C1 segment of cervical spinal cord (tissue), 14 donors: ENCODE data around the gene OR52E1.
"Not testable (repeated sequence)": the region's sequence is repeated elsewhere in the genome, so short reads cannot be mapped to it uniquely, and the experiment has no call there.

Experiments used
- DNase-seq, 14 donors: peaks; one replicate each; lab custom pipeline; 2025; lab: John Stamatoyannopoulos, UW

The OR52E1 gene

DNA sequence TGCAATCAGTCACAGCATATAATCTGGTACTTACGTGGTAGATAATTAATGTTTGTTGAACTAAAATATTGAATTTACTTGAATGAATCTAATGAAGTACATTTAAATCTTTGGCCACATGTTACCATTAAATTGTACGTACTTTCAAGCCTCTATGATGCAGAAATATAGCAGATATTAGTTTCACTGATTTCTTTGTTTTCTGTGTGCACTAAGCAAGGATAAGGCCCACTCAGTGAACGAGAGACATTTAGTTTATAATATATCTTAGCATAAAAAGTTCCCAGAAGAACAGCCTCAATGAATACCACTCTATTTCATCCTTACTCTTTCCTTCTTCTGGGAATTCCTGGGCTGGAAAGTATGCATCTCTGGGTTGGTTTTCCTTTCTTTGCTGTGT, at the start of gene OR52E1:
Gene OR52E1, plus strand, starts transcription at position 301 of the 400 bp plus-strand sequence.
- DNase-seq, result no peak

DNA sequence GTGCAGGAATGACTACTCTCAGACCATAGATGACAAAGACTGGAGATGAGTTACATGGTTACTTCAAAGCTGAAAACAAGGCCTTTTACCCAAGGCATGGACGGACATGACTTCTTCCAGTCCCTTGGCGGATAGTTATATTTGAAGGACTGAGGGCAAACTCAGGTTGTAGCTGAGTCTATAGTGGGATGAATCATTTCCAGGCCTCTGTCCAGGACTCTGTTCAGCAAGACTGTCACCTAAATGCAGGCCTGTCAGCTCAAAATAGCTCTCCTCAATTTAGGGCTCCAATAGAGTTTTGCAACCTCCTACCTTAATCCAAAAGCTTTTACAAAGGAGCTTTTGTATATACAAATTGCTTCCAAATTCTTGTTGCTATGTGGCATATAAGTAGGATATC, 47.4 kb upstream of the OR52E1 start:
- DNase-seq, result no peak

- DNase-seq, result peak in 1 of 14 donors; percentile 72
Measured at GRCh38 chr11:5036669-5037068, 32.7 kb upstream of the OR52E1 start.

GRCh38 chr11:5037926-5038325, 31.4 kb upstream of the OR52E1 start:
- no peak for DNase-seq

DNA sequence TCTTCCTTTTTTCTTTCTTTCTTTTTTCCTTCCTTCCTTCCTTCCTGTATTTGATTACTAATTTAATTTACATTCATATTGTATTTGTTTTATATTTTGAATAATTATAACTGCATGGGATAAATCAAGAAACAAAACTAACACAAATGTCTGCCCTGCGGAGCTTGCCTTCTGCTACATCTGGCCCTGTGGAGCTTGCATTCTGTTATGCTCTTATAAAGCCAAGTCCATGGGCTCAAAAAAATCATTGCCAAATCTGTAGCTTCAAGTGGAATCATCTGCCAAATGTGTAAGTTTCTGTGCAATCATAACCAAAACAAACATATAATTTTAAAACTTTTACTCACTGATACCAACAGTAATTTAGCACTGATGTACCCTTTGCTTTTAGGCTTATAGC, 31.0 kb upstream of the OR52E1 start:
- peak in 1 of 14 donors; percentile 85 for DNase-seq

- no peak for DNase-seq
Measured at GRCh38 chr11:5040876-5041275, 28.5 kb upstream of the OR52E1 start.

DNA sequence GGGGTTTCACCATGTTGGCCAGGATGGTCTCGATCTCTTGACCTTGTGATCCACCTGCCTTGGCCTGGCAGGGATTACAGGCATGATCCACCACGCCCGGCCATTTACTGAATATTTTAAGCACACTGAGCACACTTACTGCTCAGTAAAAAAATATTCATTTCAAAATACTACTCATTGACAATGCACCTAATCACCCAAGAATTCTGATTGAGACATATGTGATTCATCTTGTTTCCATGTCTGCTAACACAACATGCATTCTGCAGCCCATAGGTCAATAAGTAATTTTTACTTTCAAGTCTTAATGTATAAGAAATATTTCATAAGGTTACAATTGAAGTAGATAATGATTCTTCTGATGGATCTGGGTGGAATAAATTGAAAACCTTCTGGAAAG, 27.3 kb upstream of the OR52E1 start:
- DNase-seq, result no peak

DNA sequence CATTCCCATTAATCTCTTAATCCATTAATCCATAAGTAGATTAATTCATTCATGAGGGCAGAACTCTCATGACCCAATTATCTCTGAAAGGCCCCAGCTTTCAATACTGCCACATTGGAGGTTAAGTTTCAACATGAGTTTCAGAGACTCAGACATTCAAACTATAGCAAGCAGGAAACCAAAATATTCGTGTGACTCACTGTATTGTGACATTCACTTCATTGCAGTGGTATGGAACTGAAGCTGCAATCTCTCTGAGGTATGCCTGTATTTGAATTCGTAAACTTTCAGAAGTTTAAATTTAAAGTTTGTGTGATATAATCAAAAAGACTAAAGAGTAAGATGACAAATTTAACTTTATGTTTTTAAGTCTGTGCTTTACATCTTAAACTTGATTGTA, 26.0 kb upstream of the OR52E1 start:
- no peak for DNase-seq

DNA sequence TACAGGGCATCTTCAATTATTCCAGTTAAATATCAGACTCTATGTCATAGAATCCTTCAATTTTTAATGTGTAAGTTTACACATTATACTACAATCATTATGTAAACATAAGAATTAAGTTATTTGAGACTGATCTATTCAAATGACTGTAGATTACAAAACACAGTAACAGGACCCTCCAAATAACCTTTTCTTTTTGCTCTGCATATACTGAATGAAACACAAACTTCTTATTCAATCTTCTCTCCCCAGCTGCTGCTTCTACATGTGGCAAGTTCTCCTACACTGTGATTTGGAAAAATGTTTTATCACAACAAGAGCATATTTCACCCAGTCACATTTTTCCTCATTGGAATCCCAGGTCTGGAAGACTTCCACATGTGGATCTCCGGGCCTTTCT, 23.1 kb upstream of the OR52E1 start, which contains the start of gene OR52J3:
Gene OR52J3, plus strand, starts transcription at position 301 of the 400 bp plus-strand sequence. Its CDS starts 0 bp downstream, at position 301.
- no peak for DNase-seq

DNA sequence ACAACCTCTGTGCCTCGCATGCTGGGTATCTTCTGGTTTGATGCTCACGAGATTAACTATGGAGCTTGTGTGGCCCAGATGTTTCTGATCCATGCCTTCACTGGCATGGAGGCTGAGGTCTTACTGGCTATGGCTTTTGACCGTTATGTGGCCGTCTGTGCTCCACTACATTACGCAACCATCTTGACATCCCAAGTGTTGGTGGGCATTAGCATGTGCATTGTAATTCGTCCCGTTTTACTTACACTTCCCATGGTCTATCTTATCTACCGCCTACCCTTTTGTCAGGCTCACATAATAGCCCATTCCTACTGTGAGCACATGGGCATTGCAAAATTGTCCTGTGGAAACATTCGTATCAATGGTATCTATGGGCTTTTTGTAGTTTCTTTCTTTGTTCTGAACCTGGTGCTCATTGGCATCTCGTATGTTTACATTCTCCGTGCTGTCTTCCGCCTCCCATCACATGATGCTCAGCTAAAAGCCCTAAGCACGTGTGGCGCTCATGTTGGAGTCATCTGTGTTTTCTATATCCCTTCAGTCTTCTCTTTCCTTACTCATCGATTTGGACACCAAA, 22.5 kb upstream of the OR52E1 start:
- DNase-seq, result no peak

GRCh38 chr11:5058679-5059078, 10.7 kb upstream of the OR52E1 start:
- DNase-seq, result not testable (repeated sequence)

DNA sequence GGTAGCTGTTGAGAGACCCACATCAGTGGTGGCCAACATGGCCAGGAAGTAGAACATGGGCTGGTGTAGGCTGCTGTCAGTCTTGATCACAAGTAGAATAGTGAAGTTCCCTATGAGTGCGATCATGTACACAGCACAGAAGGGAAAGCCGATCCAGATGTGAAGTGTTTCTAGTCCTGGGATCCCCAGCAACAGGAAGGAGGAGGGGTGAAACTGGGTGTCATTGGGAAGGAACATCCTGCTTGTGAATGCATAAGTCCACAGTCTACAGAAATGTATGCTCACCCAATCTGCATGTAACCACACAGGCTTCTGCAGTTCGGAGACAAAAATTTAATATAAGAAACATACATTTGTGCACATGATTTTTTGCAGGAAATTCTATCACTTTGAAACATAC, 10.0 kb upstream of the OR52E1 start, which contains the start of gene OR52E2:
Gene OR52E2, minus strand, starts transcription at position 237 of the 400 bp plus-strand sequence. Its CDS starts 0 bp downstream, at position 237.
- no peak for DNase-seq

DNA sequence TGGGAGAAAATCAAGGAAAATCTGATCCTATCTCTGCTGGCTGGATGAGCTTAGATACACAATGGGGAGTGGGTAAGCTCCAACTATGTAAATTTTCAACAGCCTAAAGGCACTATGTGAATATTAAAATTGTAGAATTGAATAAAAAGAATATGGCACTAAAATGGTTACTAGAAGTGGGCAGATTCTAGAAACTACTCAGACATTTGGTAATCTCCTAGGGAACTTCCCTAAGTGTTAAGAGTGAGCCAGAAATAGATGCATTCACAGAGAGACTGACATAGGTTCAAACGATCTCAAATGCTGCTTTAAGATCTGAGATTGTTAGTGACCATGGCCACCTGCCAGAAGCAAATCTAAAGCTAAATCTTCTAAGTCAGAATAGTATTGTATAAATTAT, 4.3 kb upstream of the OR52E1 start:
- no peak for DNase-seq

GRCh38 chr11:5071799-5072198, 2.4 kb downstream of the OR52E1 start:
- DNase-seq, result no peak

DNA sequence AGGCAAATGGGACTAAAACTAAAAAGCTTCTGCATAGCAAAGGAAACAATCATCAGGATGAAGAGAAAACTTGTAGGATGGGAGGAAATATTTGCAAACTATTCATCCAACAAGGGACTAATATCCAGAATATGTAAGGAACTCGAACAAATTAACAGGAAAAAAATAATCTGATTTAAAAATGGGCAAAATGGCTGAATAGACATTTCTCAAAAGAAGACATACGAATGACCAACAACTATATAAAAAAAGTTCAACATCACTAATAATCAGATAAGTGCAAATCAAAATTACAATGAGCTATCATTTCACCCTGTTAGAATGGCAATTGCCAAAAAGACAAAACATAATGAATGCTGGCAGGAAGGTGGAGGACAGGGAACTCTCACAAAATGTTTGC, 12.0 kb downstream of the OR52E1 start:
- DNase-seq, result no peak

- DNase-seq, result no peak
Measured at GRCh38 chr11:5083602-5084001, 14.2 kb downstream of the OR52E1 start.

DNA sequence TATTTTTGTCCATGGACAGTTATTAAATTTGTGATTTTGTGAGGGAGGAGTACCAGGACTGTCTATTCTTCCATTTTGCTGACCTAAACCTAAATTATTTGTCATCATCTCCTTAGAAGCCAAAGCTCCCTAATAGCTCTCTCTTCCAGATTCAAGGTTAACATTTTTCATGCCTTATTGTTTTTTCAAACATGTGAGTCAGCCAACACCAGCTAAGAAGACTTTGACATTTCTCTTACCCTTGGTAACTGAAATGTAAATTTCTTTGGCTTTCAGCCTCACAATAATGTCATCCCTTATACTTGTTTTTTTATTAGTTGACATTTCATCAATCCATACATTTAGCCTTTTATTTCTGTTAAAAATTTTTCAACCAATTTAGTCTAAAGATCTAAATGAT, 19.2 kb downstream of the OR52E1 start:
- DNase-seq, result no peak

DNA sequence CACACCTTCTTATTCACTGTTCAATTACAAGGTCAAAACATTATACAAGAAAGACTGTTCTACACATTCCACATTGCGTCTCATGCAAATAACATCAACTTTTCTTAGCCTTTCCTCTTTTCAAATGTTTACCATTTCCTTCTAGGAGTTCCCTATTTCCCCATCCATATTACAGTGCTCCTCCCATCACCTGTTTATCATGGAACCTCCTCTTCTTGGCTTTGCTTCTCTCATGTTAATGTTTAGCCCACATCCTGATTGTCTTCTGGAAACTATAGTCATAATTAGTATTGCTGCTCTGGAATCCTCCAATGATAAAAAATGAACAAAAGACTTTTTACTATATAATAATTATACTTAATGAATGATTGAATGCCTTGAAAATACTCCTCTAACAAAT, 21.3 kb downstream of the OR52E1 start:
- DNase-seq, result no peak

- DNase-seq, result no peak
Measured at GRCh38 chr11:5092821-5093585, 23.6 kb downstream of the OR52E1 start.

- no peak for DNase-seq
Measured at GRCh38 chr11:5096011-5096410, 26.6 kb downstream of the OR52E1 start.

DNA sequence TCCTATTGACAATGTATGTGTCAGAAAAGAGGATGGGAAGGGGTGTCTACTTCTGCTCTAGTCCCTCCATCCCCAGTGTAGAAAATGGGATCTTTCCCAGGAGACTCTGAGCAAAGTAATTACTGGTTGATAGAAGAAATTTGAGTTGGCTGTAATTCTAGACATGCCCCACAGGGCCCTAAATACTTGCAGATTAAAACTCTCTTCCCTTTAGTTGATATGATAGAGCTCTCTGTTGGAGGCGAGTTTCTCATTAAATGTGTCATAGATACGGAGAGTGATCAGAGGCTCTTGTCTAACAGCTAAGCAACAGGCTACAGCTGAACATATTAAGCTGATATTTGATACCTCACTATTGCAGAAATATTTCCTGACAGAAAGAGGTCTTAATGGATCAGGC, 32.9 kb downstream of the OR52E1 start:
- DNase-seq, result no peak

DNA sequence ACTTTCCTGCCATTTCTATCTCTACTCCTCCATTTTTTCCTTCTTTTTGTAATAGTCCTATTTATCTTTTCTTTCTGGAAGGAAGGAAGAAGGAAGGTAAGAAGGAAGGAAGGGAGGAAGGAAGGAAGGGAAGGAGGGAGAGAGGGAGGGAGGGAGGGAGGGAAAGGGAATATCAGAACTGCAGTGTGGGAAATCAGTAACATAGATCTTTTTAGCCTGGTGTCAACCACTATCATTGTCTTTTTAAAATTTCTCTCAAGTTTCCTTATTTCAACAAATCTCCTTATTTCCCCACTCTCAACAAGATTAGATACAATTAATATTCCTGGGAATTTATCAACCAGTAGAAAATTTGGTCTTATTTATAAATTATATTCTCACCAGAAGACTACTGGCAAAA, 33.7 kb downstream of the OR52E1 start:
- DNase-seq, result no peak

DNA sequence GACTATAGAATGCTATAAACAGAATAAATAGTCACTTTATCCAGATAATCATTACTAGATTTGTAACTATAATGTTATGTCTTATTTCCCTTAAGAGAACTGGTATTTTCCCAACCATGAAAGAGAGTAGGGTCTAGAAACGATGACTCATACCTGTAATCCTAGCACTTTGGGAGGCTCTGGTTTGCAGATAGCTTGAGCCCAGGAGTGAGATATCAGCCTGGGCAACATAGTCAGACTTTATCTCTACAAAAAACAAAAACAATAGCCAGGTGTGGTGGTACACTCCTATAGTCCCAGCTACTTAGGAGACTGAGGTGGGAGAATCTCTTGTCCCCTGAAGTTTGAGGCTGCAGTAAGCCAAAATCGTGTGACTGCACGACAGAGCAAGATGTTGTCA, 37.9 kb downstream of the OR52E1 start:
- no peak for DNase-seq
